ENCODE results near the gene SLC39A11.
"Not testable (repeated sequence)": the region's sequence is repeated elsewhere in the genome, so short reads cannot be mapped to it uniquely, and the experiment has no call there.

The SLC39A11 gene

GRCh38 chr17:73013301-73013700 lies 79.2 kb downstream of the SLC39A11 start:
- DNase-seq (ENCODE audit: low read depth in 2 of 2) = no peak

- DNase-seq (ENCODE audit: low read depth in 2 of 2) = no peak
These were observed 81.4 kb downstream of the SLC39A11 start for GRCh38 chr17:73011016-73011486.

- DNase-seq (ENCODE audit: low read depth in 2 of 2) = no peak
These were observed 82.1 kb downstream of the SLC39A11 start for GRCh38 chr17:73010414-73010813.

- DNase-seq (ENCODE audit: low read depth in 2 of 2) = no peak
These were observed 85.1 kb downstream of the SLC39A11 start for GRCh38 chr17:73007407-73007806.

- DNase-seq (ENCODE audit: low read depth in 2 of 2) = no peak
These were observed 87.1 kb downstream of the SLC39A11 start for GRCh38 chr17:73005360-73005759.

- no peak for DNase-seq (ENCODE audit: low read depth in 2 of 2)
These were observed 89.0 kb downstream of the SLC39A11 start for GRCh38 chr17:73003487-73003886.

GRCh38 chr17:73000832-73001231 lies 91.7 kb downstream of the SLC39A11 start:
- DNase-seq (ENCODE audit: low read depth in 2 of 2) = no peak

GRCh38 chr17:72999474-72999873 lies 93.0 kb downstream of the SLC39A11 start:
- not testable (repeated sequence) for DNase-seq (ENCODE audit: low read depth in 2 of 2)

- no peak for DNase-seq (ENCODE audit: low read depth in 2 of 2)
These were observed 94.1 kb downstream of the SLC39A11 start for GRCh38 chr17:72998343-72998742.

- DNase-seq (ENCODE audit: low read depth in 2 of 2) = no peak
These were observed 94.9 kb downstream of the SLC39A11 start for GRCh38 chr17:72997559-72997958.

GRCh38 chr17:72996791-72997190 lies 95.7 kb downstream of the SLC39A11 start:
- DNase-seq (ENCODE audit: low read depth in 2 of 2) = no peak

GRCh38 chr17:72995008-72995656 lies 97.4 kb downstream of the SLC39A11 start:
- DNase-seq (ENCODE audit: low read depth in 2 of 2) = no peak

- not testable (repeated sequence) for DNase-seq (ENCODE audit: low read depth in 2 of 2)
These were observed 99.6 kb downstream of the SLC39A11 start for GRCh38 chr17:72992783-72993467.

- DNase-seq (ENCODE audit: low read depth in 2 of 2) = no peak
These were observed 100.8 kb downstream of the SLC39A11 start for GRCh38 chr17:72991651-72992050.

GRCh38 chr17:72989074-72989610 lies 103.3 kb downstream of the SLC39A11 start:
- no peak for DNase-seq (ENCODE audit: low read depth in 2 of 2)

- DNase-seq (ENCODE audit: low read depth in 2 of 2) = no peak
These were observed 104.0 kb downstream of the SLC39A11 start for GRCh38 chr17:72988451-72988850.

GRCh38 chr17:72987166-72987565 lies 105.3 kb downstream of the SLC39A11 start:
- no peak for DNase-seq (ENCODE audit: low read depth in 2 of 2)

- peak; percentile 25 to 28 for DNase-seq (ENCODE audit: low read depth in 2 of 2)
These were observed 106.4 kb downstream of the SLC39A11 start for GRCh38 chr17:72985882-72986720.

GRCh38 chr17:72984926-72985325 lies 107.6 kb downstream of the SLC39A11 start:
- no peak for DNase-seq (ENCODE audit: low read depth in 2 of 2)

GRCh38 chr17:72984145-72984925 lies 108.2 kb downstream of the SLC39A11 start:
- DNase-seq (ENCODE audit: low read depth in 2 of 2) = peak; percentile 75 to 76

- DNase-seq (ENCODE audit: low read depth in 2 of 2) = no peak
These were observed 109.8 kb downstream of the SLC39A11 start for GRCh38 chr17:72982680-72983079.
